ENCODE results near the gene NR5A2. TPM values are rescaled to one million over a fixed set of nuclear protein-coding genes. Genes with fewer than 3 reads are reported as not detected.

The NR5A2 gene
- total RNA-seq, 1 experiment from 2014 or later: 22.3 TPM

DNA sequence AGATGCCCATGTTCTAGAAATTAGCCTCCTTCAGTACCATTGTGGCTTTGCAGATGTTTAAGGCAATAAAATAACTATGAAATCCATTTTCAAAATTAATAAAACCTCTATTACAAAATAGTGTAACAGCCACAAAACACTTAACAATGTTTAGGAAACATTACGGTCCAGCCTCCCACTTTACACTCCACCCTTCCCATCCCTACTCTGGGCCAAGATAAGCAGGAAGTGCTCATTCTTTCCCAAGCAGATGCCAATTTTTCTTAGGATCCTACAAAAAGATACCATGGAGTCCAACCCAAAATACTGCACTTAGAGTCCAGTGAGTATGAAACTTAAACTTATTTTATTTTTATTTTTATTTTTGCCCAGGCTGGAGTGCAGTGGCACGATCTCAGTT lies 150.8 kb downstream of the NR5A2 start (continued):
- TF ChIP-seq, protein P1, sequence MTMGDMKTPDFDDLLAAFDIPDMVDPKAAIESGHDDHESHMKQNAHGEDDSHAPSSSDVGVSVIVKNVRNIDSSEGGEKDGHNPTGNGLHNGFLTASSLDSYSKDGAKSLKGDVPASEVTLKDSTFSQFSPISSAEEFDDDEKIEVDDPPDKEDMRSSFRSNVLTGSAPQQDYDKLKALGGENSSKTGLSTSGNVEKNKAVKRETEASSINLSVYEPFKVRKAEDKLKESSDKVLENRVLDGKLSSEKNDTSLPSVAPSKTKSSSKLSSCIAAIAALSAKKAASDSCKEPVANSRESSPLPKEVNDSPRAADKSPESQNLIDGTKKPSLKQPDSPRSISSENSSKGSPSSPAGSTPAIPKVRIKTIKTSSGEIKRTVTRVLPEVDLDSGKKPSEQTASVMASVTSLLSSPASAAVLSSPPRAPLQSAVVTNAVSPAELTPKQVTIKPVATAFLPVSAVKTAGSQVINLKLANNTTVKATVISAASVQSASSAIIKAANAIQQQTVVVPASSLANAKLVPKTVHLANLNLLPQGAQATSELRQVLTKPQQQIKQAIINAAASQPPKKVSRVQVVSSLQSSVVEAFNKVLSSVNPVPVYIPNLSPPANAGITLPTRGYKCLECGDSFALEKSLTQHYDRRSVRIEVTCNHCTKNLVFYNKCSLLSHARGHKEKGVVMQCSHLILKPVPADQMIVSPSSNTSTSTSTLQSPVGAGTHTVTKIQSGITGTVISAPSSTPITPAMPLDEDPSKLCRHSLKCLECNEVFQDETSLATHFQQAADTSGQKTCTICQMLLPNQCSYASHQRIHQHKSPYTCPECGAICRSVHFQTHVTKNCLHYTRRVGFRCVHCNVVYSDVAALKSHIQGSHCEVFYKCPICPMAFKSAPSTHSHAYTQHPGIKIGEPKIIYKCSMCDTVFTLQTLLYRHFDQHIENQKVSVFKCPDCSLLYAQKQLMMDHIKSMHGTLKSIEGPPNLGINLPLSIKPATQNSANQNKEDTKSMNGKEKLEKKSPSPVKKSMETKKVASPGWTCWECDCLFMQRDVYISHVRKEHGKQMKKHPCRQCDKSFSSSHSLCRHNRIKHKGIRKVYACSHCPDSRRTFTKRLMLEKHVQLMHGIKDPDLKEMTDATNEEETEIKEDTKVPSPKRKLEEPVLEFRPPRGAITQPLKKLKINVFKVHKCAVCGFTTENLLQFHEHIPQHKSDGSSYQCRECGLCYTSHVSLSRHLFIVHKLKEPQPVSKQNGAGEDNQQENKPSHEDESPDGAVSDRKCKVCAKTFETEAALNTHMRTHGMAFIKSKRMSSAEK (CRISPR knock-in tag; IDR thresholded peaks at IDR 0.05; ENCODE audit: borderline replicate concordance): no peak
- no peak for TF ChIP-seq TEAD1 (CRISPR knock-in tag; IDR thresholded peaks at IDR 0.05)
- TF ChIP-seq, protein P2, sequence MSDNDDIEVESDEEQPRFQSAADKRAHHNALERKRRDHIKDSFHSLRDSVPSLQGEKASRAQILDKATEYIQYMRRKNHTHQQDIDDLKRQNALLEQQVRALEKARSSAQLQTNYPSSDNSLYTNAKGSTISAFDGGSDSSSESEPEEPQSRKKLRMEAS (CRISPR knock-in tag; IDR thresholded peaks at IDR 0.05): no peak

DNA sequence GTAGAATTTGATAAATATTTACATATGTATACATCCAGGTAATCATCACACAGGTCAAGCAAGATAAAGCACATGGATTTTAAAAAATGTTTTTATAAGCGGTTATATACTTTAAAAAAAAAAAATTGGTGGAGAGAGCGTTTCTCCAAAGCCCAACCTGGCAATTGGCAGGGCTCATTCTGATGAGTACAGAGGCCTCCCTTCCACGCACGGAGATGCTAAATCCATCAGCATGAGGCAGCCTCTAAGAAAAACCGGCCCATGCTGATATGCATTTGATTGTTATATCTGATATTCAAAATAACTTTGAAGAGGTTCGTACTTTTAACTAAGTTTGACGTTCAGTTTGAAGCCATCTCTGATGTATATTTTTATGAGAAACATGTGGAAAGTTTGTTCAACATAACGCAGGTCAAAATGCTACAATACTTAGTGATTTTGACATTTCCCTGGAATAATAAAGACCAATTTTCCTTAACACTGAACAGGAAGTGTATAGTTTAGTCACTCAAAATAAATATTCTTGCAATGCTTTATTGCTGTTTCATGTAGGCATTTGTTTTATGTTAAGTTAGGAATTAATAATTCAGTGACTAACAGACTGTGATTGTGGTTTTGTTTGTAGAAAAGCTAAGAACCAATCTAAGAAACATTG lies 151.7 kb downstream of the NR5A2 start:
- no peak for TF ChIP-seq TEAD4 (CRISPR knock-in tag; IDR thresholded peaks at IDR 0.05)
- TF ChIP-seq, protein P3, sequence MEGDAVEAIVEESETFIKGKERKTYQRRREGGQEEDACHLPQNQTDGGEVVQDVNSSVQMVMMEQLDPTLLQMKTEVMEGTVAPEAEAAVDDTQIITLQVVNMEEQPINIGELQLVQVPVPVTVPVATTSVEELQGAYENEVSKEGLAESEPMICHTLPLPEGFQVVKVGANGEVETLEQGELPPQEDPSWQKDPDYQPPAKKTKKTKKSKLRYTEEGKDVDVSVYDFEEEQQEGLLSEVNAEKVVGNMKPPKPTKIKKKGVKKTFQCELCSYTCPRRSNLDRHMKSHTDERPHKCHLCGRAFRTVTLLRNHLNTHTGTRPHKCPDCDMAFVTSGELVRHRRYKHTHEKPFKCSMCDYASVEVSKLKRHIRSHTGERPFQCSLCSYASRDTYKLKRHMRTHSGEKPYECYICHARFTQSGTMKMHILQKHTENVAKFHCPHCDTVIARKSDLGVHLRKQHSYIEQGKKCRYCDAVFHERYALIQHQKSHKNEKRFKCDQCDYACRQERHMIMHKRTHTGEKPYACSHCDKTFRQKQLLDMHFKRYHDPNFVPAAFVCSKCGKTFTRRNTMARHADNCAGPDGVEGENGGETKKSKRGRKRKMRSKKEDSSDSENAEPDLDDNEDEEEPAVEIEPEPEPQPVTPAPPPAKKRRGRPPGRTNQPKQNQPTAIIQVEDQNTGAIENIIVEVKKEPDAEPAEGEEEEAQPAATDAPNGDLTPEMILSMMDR (IDR thresholded peaks at IDR 0.05): no peak
- TF ChIP-seq ESRRA (CRISPR knock-in tag; IDR thresholded peaks at IDR 0.05; ENCODE audit: borderline replicate concordance): no peak
- no peak for TF ChIP-seq ZNF138 (CRISPR knock-in tag; conservative IDR thresholded peaks at IDR 0.05)
- no peak for TF ChIP-seq ZNF219 (CRISPR knock-in tag; IDR thresholded peaks at IDR 0.05; ENCODE audit: borderline replicate concordance)
- TF ChIP-seq NR3C1 (CRISPR knock-in tag; conservative IDR thresholded peaks at IDR 0.05; ENCODE audit: low read depth): no peak
- TF ChIP-seq OVOL2 (CRISPR knock-in tag; IDR thresholded peaks at IDR 0.05; ENCODE audit: borderline replicate concordance): no peak
- no peak for TF ChIP-seq ZNF317 (CRISPR knock-in tag; IDR thresholded peaks at IDR 0.05; ENCODE audit: borderline replicate concordance, low read depth)
- TF ChIP-seq, protein P4, sequence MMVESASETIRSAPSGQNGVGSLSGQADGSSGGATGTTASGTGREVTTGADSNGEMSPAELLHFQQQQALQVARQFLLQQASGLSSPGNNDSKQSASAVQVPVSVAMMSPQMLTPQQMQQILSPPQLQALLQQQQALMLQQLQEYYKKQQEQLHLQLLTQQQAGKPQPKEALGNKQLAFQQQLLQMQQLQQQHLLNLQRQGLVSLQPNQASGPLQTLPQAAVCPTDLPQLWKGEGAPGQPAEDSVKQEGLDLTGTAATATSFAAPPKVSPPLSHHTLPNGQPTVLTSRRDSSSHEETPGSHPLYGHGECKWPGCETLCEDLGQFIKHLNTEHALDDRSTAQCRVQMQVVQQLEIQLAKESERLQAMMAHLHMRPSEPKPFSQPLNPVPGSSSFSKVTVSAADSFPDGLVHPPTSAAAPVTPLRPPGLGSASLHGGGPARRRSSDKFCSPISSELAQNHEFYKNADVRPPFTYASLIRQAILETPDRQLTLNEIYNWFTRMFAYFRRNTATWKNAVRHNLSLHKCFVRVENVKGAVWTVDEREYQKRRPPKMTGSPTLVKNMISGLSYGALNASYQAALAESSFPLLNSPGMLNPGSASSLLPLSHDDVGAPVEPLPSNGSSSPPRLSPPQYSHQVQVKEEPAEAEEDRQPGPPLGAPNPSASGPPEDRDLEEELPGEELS (CRISPR knock-in tag; IDR thresholded peaks at IDR 0.05): no peak
- TF ChIP-seq, protein P5, sequence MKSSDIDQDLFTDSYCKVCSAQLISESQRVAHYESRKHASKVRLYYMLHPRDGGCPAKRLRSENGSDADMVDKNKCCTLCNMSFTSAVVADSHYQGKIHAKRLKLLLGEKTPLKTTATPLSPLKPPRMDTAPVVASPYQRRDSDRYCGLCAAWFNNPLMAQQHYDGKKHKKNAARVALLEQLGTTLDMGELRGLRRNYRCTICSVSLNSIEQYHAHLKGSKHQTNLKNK (CRISPR knock-in tag; IDR thresholded peaks at IDR 0.05): no peak
- no peak for TF ChIP-seq ATF1 (CRISPR knock-in tag; IDR thresholded peaks at IDR 0.05)
- TF ChIP-seq, protein P6, sequence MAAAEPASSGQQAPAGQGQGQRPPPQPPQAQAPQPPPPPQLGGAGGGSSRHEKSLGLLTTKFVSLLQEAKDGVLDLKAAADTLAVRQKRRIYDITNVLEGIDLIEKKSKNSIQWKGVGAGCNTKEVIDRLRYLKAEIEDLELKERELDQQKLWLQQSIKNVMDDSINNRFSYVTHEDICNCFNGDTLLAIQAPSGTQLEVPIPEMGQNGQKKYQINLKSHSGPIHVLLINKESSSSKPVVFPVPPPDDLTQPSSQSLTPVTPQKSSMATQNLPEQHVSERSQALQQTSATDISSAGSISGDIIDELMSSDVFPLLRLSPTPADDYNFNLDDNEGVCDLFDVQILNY (CRISPR knock-in tag; IDR thresholded peaks at IDR 0.05): no peak
- TF ChIP-seq NFYB (CRISPR knock-in tag; conservative IDR thresholded peaks at IDR 0.05; ENCODE audit: low read depth): no peak
- Mint-ChIP-seq H3K27ac (no peak overlapping the region), H3K4me3 (no peak overlapping the region), H3K36me3 (peaks cover 4% of the 10 kb centered on the region; the same call in 1 of the 2 replicates), H3K4me1 (peaks cover under 1% of the 10 kb centered on the region; the same call in 1 of the 2 replicates), H3K27me3 (ENCODE audit: low read depth) (no peaks in the 10 kb centered on the region), H3K9me3 (peaks cover 13% of the 10 kb centered on the region)
- ATAC-seq (no peak), DNase-seq (ENCODE audit: low spot score) (no peak)
- ChIA-PET POLR2A (no interaction called here), CTCF (no interaction called here)
